Mammary epithelial cell (primary cell): ENCODE results near the gene TMEM182.

Experiments
- EZH2 ChIP-seq: IDR thresholded peaks from 2 replicates; pipeline ENCODE4 v1.6.1; 2012; ENCODE audit warnings: low read length, inconsistent platforms, borderline replicate concordance
- TF ChIP-seq, protein P1 (sequence below), 2 donors: IDR thresholded peaks in 1 of 2; conservative IDR thresholded peaks in 1 of 2; 2 replicates each; pipeline ENCODE4 v1.5.1; 2011 to 2012; ENCODE audit warnings: inconsistent platforms in 2 of 2, low read length in 2 of 2, mild to moderate bottlenecking in 2 of 2, control low read depth in 1 of 2, low read depth in 1 of 2; ENCODE audit not compliant: insufficient read depth in 1 of 2; ENCODE audit errors: extremely low read depth in 1 of 2

- TF ChIP-seq, protein P1, sequence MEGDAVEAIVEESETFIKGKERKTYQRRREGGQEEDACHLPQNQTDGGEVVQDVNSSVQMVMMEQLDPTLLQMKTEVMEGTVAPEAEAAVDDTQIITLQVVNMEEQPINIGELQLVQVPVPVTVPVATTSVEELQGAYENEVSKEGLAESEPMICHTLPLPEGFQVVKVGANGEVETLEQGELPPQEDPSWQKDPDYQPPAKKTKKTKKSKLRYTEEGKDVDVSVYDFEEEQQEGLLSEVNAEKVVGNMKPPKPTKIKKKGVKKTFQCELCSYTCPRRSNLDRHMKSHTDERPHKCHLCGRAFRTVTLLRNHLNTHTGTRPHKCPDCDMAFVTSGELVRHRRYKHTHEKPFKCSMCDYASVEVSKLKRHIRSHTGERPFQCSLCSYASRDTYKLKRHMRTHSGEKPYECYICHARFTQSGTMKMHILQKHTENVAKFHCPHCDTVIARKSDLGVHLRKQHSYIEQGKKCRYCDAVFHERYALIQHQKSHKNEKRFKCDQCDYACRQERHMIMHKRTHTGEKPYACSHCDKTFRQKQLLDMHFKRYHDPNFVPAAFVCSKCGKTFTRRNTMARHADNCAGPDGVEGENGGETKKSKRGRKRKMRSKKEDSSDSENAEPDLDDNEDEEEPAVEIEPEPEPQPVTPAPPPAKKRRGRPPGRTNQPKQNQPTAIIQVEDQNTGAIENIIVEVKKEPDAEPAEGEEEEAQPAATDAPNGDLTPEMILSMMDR (conservative IDR thresholded peaks at IDR 0.05 in 1 of 2, IDR thresholded peaks at IDR 0.05 in 1 of 2; ENCODE audit: extremely low read depth in 1 of 2, insufficient read depth in 1 of 2, low read depth in 1 of 2, low read length in 2 of 2) = no peak
- TF ChIP-seq EZH2 = no peak
These were observed 21.1 kb downstream of the TMEM182 start for GRCh38 chr2:102782933-102783332.
